ENCODE data around the gene RAB31. TPM values are rescaled to one million over a fixed set of nuclear protein-coding genes. Genes with fewer than 3 reads are reported as not detected.
A peak's percentile ranks its signal among the peaks of the same experiment; 100 is the strongest.

Gene RAB31
- polyA plus RNA-seq, 3 donors from 2014 or later = 5.3 to 28.0 (median 19.3) TPM

- DNase-seq = no peak
- no peaks in the 10 kb centered on the region for H3K9me3 Mint-ChIP-seq
- H3K36me3 Mint-ChIP-seq = no peaks in the 10 kb centered on the region
- peaks cover 0 to 10% (median 2%) of the 10 kb centered on the region in 3 donors for H3K27me3 Mint-ChIP-seq (ENCODE audit: low read depth in 3 of 3)
- no peak overlapping the region for H3K4me3 Mint-ChIP-seq
- H3K4me1 Mint-ChIP-seq = no peaks in the 10 kb centered on the region
- H3K27ac Mint-ChIP-seq = peak overlapping the region in 1 of 6 donors; percentile 46
Observed at GRCh38 chr18:9683418-9684396, 24.4 kb upstream of the RAB31 start.

DNA sequence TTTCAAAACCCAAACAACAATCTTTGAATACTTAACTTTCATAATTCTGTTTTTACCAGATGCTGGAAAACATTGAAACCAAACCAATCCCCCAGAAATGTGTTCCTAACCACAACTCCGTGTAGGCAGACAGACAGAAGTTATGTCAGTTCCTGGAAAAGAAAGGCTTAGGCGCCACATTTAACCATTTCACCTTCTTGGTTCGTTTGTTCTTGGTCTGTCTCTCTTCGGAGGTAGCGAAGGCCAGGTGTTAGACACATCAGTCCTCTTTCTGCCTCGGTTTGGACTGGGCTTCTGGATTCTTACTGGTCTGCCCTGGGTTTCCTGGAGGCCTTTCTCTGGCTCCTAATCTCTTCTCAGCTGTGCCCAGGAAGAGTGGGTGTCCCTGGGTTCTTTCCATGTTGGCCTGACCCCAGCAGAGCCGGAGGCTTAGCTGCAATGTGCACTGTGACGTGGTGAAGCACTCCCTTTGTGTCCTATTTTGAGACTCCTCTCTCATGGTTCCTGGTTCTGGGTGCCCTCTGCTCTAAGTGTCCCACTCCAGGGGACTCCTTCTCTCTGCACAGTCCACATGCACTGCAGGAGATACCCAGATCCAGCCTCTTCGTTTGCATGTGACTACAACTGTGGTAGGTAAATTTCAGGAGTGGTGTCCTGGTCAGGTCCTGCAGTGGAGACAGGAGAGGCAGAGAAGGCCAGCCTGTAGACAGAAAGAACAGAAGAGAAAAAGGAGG lies 23.1 kb upstream of the RAB31 start:
- Mint-ChIP-seq H3K36me3 (no peaks in the 10 kb centered on the region), H3K9me3 (no peaks in the 10 kb centered on the region), H3K4me3 (no peak overlapping the region), H3K27me3 (ENCODE audit: low read depth in 3 of 3) (peaks cover 2 to 10% (median 2%) of the 10 kb centered on the region in 3 donors), H3K27ac (no peak overlapping the region), H3K4me1 (no peaks in the 10 kb centered on the region)
- DNase-seq = no peak

DNA sequence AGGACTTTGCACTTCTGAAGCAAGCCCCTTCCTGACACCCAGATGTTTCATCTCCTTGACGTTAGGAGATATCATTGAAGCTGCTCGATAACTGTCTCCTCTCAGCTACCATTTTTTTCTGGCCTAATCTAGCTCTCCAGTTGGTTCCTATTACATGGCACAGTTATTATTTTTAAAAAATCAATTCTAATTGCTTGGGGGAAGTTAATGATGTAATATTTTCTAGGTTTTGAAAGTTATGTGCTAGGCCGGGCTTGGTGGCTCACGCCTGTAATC lies 22.5 kb upstream of the RAB31 start:
- Mint-ChIP-seq H3K4me3 (no peak overlapping the region), H3K4me1 (no peaks in the 10 kb centered on the region), H3K27me3 (ENCODE audit: low read depth in 3 of 3) (peaks cover 2 to 7% (median 2%) of the 10 kb centered on the region in 3 donors), H3K9me3 (no peaks in the 10 kb centered on the region), H3K36me3 (no peaks in the 10 kb centered on the region), H3K27ac (no peak overlapping the region)
- no peak for DNase-seq

- Mint-ChIP-seq H3K9me3 (no peaks in the 10 kb centered on the region), H3K4me1 (no peaks in the 10 kb centered on the region), H3K27ac (no peak overlapping the region), H3K36me3 (no peaks in the 10 kb centered on the region), H3K27me3 (ENCODE audit: low read depth in 3 of 3) (peaks cover 2 to 4% (median 2%) of the 10 kb centered on the region in 3 donors), H3K4me3 (no peak overlapping the region)
- no peak for DNase-seq
Observed at GRCh38 chr18:9688036-9688741, 19.9 kb upstream of the RAB31 start.

GRCh38 chr18:9689253-9689652 lies 18.8 kb upstream of the RAB31 start:
- H3K36me3 Mint-ChIP-seq = no peaks in the 10 kb centered on the region
- H3K9me3 Mint-ChIP-seq = no peaks in the 10 kb centered on the region
- no peak overlapping the region for H3K27ac Mint-ChIP-seq
- H3K4me1 Mint-ChIP-seq = no peaks in the 10 kb centered on the region
- H3K4me3 Mint-ChIP-seq = no peak overlapping the region
- peaks cover 2 to 4% (median 2%) of the 10 kb centered on the region in 3 donors for H3K27me3 Mint-ChIP-seq (ENCODE audit: low read depth in 3 of 3)
- DNase-seq = no peak

DNA sequence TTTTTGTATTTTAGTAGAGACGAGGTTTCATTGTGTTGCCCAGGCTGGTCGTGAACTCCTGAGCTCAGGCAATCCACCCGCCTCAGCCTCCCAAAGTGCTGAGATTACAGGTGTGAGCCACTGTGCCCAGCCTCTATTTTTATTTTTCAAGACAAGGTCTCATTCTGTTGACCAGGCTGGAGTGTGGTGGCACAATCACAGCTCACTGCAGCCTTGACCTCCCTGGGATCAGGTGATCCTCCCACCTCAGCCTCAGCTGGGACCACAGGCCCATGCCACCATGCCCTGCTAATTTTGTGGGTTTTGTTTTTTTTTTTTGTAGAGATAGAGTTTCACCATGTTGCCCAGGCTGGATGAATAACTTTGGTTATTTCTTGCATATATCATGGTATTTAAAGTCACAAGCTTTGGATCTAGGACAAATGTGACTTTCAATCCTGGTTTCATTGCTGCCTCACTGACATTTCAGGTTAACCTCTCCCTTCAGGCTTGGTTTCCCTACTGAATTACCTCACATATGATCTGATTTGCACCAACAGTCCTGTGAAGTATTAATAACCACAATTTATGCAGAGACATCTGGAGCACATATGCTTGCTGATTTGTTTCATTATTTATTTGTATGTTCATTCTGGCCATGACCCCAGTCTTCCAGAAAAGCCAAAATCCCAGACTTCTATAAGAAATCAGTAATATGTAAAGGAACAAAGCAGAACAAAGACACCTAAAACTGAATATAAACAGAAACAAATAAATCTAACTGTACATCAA lies 17.5 kb upstream of the RAB31 start:
- Mint-ChIP-seq H3K9me3 (no peaks in the 10 kb centered on the region), H3K36me3 (no peaks in the 10 kb centered on the region), H3K4me3 (no peak overlapping the region), H3K27ac (no peak overlapping the region), H3K4me1 (peaks cover 9 to 10% of the 10 kb centered on the region in 2 donors), H3K27me3 (ENCODE audit: low read depth in 3 of 3) (peaks cover 2 to 8% (median 2%) of the 10 kb centered on the region in 3 donors)
- no peak for DNase-seq

- Mint-ChIP-seq H3K27me3 (ENCODE audit: low read depth in 3 of 3) (peaks cover 2 to 8% (median 2%) of the 10 kb centered on the region in 3 donors), H3K4me1 (peaks cover 16 to 17% of the 10 kb centered on the region in 2 donors), H3K9me3 (no peaks in the 10 kb centered on the region), H3K4me3 (no peak overlapping the region), H3K27ac (no peak overlapping the region), H3K36me3 (no peaks in the 10 kb centered on the region)
- DNase-seq = no peak
Observed at GRCh38 chr18:9691235-9691634, 16.9 kb upstream of the RAB31 start.

DNA sequence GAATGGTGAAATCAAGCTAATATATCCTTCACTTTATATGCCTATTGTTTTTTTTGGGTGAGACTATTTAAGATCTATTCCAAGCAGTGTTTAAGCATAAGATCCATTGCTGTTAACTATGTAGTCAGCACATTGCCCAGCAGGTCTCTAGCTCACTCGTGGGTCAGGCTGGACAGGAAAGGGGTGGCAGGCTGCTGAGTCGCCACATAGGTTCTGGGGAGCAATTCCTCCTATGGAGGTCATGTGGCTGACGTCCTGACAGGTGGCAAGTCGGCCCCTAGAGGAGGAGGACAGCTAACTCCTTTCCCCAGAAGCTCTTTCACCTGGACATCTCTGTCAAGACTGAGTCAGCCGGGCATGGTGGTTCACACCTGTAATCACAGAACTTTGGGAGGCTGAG lies 13.9 kb upstream of the RAB31 start:
- no peaks in the 10 kb centered on the region for H3K36me3 Mint-ChIP-seq
- H3K27me3 Mint-ChIP-seq (ENCODE audit: low read depth in 3 of 3) = peaks cover 0 to 12% (median 2%) of the 10 kb centered on the region in 3 donors
- H3K27ac Mint-ChIP-seq = no peak overlapping the region
- no peak for DNase-seq
- peaks cover 25 to 28% of the 10 kb centered on the region in 2 donors for H3K4me1 Mint-ChIP-seq
- H3K9me3 Mint-ChIP-seq = no peaks in the 10 kb centered on the region
- H3K4me3 Mint-ChIP-seq = no peak overlapping the region

DNA sequence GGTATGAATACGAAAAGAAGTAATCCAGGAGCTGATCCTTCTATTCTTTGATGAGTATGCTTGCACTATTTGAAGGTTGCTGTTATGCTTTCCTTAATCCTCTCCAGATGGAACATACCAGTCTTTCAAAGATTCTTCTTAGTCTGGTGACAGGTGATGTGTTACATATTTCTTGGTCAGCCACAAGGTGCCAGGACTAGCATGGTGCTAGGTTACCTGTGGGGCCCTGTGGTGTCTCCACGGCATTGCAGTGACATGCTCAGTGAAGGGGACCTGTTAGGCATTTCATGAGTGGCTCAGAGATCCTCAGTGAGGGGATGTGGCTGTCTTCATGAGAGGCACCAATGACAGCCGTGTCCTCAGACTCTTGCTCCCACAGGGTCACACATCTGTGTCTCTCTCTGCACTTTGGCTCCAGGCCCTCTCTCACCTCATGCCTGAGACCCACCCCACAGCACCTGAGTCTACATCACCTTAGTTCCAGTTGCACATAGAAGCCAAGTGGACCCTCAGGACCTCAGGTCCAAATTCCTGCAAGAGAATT lies 13.1 kb upstream of the RAB31 start:
- Mint-ChIP-seq H3K36me3 (no peaks in the 10 kb centered on the region), H3K27me3 (ENCODE audit: low read depth in 3 of 3) (peaks cover 0 to 11% (median 2%) of the 10 kb centered on the region in 3 donors), H3K27ac (peak overlapping the region in 3 of 6 donors; percentile 32 to 62 (median 53)), H3K4me1 (peaks cover 25 to 28% of the 10 kb centered on the region in 2 donors), H3K9me3 (no peaks in the 10 kb centered on the region), H3K4me3 (peak overlapping the region; percentile 53 to 79 (median 76))
- DNase-seq = no peak

GRCh38 chr18:9695605-9696004 lies 12.5 kb upstream of the RAB31 start:
- H3K36me3 Mint-ChIP-seq = no peaks in the 10 kb centered on the region
- no peaks in the 10 kb centered on the region for H3K9me3 Mint-ChIP-seq
- peak overlapping the region in 5 of 6 donors; percentile 17 to 66 (median 56) for H3K27ac Mint-ChIP-seq
- peaks cover 25 to 28% of the 10 kb centered on the region in 2 donors for H3K4me1 Mint-ChIP-seq
- peak in 1 of 3 donors; percentile 6 for DNase-seq
- H3K4me3 Mint-ChIP-seq = peak overlapping the region; percentile 53 to 79 (median 76)
- H3K27me3 Mint-ChIP-seq (ENCODE audit: low read depth in 3 of 3) = peaks cover 0 to 11% (median 2%) of the 10 kb centered on the region in 3 donors

DNA sequence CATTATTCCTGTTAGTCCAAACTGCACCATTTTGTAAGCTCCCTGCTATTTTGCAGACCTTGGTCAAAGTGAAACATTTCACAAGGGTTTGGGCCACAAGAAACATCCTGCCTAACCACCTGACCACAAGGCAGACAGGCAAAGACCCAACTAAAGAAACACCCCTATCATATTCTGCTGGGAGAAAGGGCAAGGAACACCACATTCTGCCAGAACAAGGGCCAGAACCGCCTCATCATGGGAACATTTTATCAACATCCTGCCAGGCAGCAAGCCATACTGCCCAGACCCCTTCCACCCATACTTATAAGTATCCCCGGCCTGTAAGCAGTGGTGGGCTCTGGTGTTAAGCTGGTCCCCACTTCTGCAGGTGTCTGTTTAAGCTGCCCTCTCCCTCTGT lies 12.0 kb upstream of the RAB31 start:
- Mint-ChIP-seq H3K36me3 (no peaks in the 10 kb centered on the region), H3K9me3 (no peaks in the 10 kb centered on the region), H3K27me3 (ENCODE audit: low read depth in 3 of 3) (peaks cover 0 to 11% (median 2%) of the 10 kb centered on the region in 3 donors), H3K4me3 (peak overlapping the region; percentile 53 to 79 (median 76)), H3K27ac (peak overlapping the region in 5 of 6 donors; percentile 23 to 66 (median 54)), H3K4me1 (peaks cover 25 to 28% of the 10 kb centered on the region in 2 donors)
- peak; percentile 31 to 44 (median 42) for DNase-seq

GRCh38 chr18:9696701-9697100 lies 11.4 kb upstream of the RAB31 start:
- Mint-ChIP-seq H3K4me3 (peak overlapping the region in 4 of 5 donors; percentile 53 to 79 (median 76)), H3K27me3 (ENCODE audit: low read depth in 3 of 3) (peaks cover 0 to 11% (median 2%) of the 10 kb centered on the region in 3 donors), H3K36me3 (no peaks in the 10 kb centered on the region), H3K27ac (peak overlapping the region in 1 of 6 donors; percentile 56), H3K9me3 (no peaks in the 10 kb centered on the region), H3K4me1 (peaks cover 25 to 28% of the 10 kb centered on the region in 2 donors)
- no peak for DNase-seq

GRCh38 chr18:9697121-9697520 lies 11.0 kb upstream of the RAB31 start:
- H3K4me1 Mint-ChIP-seq = peaks cover 25 to 28% of the 10 kb centered on the region in 2 donors
- no peak overlapping the region for H3K27ac Mint-ChIP-seq
- peaks cover 0 to 11% (median 2%) of the 10 kb centered on the region in 3 donors for H3K27me3 Mint-ChIP-seq (ENCODE audit: low read depth in 3 of 3)
- no peaks in the 10 kb centered on the region for H3K9me3 Mint-ChIP-seq
- no peak for DNase-seq
- H3K36me3 Mint-ChIP-seq = no peaks in the 10 kb centered on the region
- no peak overlapping the region for H3K4me3 Mint-ChIP-seq

Measured in immature natural killer cell (primary cell).